Measurements from ENCODE around the gene UQCRC1. TPM values are rescaled to one million over a fixed set of nuclear protein-coding genes. Genes with fewer than 3 reads are reported as not detected.

UQCRC1 gene
- total and polyA plus RNA-seq, 2 experiments from 2014 or later = 620 to 870 TPM

- H3K9me3 ChIP-seq (ENCODE audit: low read depth) = no peaks in the 10 kb centered on the region
- no peaks in the 10 kb centered on the region for H3K27me3 ChIP-seq
- peaks cover 59% of the 10 kb centered on the region for H3K4me1 ChIP-seq (ENCODE audit: low read depth)
- DNase-seq (ENCODE audit: low read depth in 1 of 2, low spot score in 1 of 2) = peak; percentile 99 to 100
- H3K36me3 ChIP-seq = peaks cover 1% of the 10 kb centered on the region
- peak within 1 kb of the TSS; percentile 69 for H3K27ac ChIP-seq
- peak within 1 kb of the TSS; percentile 80 for H3K4me3 ChIP-seq
- TF ChIP-seq, protein P1, sequence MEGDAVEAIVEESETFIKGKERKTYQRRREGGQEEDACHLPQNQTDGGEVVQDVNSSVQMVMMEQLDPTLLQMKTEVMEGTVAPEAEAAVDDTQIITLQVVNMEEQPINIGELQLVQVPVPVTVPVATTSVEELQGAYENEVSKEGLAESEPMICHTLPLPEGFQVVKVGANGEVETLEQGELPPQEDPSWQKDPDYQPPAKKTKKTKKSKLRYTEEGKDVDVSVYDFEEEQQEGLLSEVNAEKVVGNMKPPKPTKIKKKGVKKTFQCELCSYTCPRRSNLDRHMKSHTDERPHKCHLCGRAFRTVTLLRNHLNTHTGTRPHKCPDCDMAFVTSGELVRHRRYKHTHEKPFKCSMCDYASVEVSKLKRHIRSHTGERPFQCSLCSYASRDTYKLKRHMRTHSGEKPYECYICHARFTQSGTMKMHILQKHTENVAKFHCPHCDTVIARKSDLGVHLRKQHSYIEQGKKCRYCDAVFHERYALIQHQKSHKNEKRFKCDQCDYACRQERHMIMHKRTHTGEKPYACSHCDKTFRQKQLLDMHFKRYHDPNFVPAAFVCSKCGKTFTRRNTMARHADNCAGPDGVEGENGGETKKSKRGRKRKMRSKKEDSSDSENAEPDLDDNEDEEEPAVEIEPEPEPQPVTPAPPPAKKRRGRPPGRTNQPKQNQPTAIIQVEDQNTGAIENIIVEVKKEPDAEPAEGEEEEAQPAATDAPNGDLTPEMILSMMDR (IDR thresholded peaks at IDR 0.05; ENCODE audit: low read depth, low read length) = no peak
Observed at GRCh38 chr3:48556796-48557626, 52.4 kb downstream of the UQCRC1 start, which contains the start of gene PFKFB4. TSS of gene PFKFB4 (minus strand) at chr3:48556803. CDS start at chr3:48556777, 26 bp downstream.

GRCh38 chr3:48555949-48556795 lies 53.3 kb downstream of the UQCRC1 start:
- peaks cover 6% of the 10 kb centered on the region for H3K36me3 ChIP-seq
- H3K4me1 ChIP-seq (ENCODE audit: low read depth) = peaks cover 53% of the 10 kb centered on the region
- H3K27ac ChIP-seq = peak overlapping the region; percentile 69
- H3K27me3 ChIP-seq = no peaks in the 10 kb centered on the region
- TF ChIP-seq, protein P1 (IDR thresholded peaks at IDR 0.05; ENCODE audit: low read depth, low read length) = no peak
- no peaks in the 10 kb centered on the region for H3K9me3 ChIP-seq (ENCODE audit: low read depth)
- DNase-seq (ENCODE audit: low read depth in 1 of 2, low spot score in 1 of 2) = no peak
- peak overlapping the region; percentile 80 for H3K4me3 ChIP-seq

GRCh38 chr3:48555231-48555948 lies 54.1 kb downstream of the UQCRC1 start:
- TF ChIP-seq, protein P1 (IDR thresholded peaks at IDR 0.05; ENCODE audit: low read depth, low read length) = no peak
- peak in 1 of 2 donors; percentile 36 for DNase-seq (ENCODE audit: low read depth in 1 of 2, low spot score in 1 of 2)
- peak overlapping the region; percentile 69 for H3K27ac ChIP-seq
- no peaks in the 10 kb centered on the region for H3K27me3 ChIP-seq
- H3K36me3 ChIP-seq = peaks cover 6% of the 10 kb centered on the region
- H3K4me1 ChIP-seq (ENCODE audit: low read depth) = peaks cover 49% of the 10 kb centered on the region
- H3K9me3 ChIP-seq (ENCODE audit: low read depth) = no peaks in the 10 kb centered on the region
- peak overlapping the region; percentile 80 for H3K4me3 ChIP-seq

DNA sequence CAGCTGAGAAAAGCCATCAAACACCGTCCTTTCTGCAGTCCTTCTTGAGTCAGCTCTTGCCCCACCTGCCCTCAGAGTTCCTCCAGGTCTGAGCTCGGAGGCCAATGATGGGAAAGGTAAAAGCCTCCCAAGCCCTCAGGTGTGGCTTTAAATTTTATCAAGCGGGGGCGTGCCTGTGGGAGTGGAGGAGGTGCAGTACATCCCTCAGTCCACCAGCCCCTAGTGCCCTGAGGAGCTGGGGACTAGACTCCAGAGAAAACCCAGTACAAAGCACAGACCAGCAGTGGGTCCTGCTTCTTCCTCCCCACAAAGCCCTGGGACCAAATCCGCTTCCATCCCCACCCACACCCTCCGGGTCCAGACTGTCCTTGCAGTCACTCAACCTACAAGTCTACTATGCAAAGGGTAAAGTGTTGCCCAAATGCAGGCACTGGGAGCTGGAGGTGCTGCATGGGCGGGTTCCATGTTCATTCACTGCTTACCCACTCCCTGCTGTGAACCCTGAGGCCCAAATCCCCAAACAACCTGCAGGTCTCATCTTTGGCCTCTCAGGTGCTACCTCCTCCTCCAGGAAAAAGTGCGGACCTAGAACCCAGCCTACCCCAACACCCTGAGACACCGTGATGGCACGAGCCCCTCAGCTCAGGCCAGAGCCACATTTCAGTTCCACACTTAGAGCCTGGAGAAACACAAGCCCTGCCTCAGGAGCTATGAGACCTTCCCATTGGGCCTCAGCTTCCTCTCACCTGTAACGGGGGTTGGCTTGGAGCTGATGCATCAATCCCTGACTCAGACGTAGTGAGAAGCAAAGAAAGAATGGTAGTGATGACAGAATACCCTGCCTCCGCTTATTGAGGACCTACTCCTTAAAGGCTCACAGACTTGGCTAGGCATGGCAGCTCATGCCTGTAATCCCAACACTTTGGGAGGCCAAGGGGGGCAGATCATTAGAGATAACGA lies 55.3 kb downstream of the UQCRC1 start:
- H3K4me3 ChIP-seq = peak overlapping the region; percentile 80
- H3K4me1 ChIP-seq (ENCODE audit: low read depth) = peaks cover 37% of the 10 kb centered on the region
- peaks cover 14% of the 10 kb centered on the region for H3K36me3 ChIP-seq
- DNase-seq (ENCODE audit: low read depth in 1 of 2, low spot score in 1 of 2) = no peak
- H3K27ac ChIP-seq = peak overlapping the region; percentile 36
- no peaks in the 10 kb centered on the region for H3K9me3 ChIP-seq (ENCODE audit: low read depth)
- TF ChIP-seq, protein P1 (IDR thresholded peaks at IDR 0.05; ENCODE audit: low read depth, low read length) = no peak
- H3K27me3 ChIP-seq = no peaks in the 10 kb centered on the region
